Measurements from ENCODE around the gene CCDC6. TPM values are rescaled to one million over a fixed set of nuclear protein-coding genes. Genes with fewer than 3 reads are reported as not detected.

The CCDC6 gene
- total and polyA plus RNA-seq, 7 donors, result 12.6 to 97.5 (median 59.2) TPM

GRCh38 chr10:59829024-59829423 is 77.3 kb downstream of the CCDC6 start:
- Histone ChIP-seq H3K4me1 (peaks cover 0 to 25% (median 20%) of the 10 kb centered on the region in 4 donors), H3K9me3 (no peaks in the 10 kb centered on the region), H3K36me3 (peaks cover 0 to 21% (median 0%) of the 10 kb centered on the region in 4 donors), H3K4me3 (no peak overlapping the region), H3K27me3 (no peaks in the 10 kb centered on the region), H3K27ac (no peak overlapping the region)
- WGBS, 2 donors, result 66 to 72% methylated on average over 1 of the region's 1 CpG
- no peak for TF ChIP-seq EP300 (IDR thresholded peaks at IDR 0.05)
- TF ChIP-seq POLR2AphosphoS5 (IDR thresholded peaks at IDR 0.05), result no peak
- no peak for DNase-seq
- intact Hi-C loops (cut with DNase I), result loop anchor here (10.0 kb wide), 1 partner anchor 206 kb away; no protein-coding TSS in a partner anchor

- Histone ChIP-seq H3K36me3 (peaks cover 0 to 3% (median 0%) of the 10 kb centered on the region in 4 donors), H3K4me3 (no peak overlapping the region), H3K27ac (no peak overlapping the region), H3K9me3 (no peaks in the 10 kb centered on the region), H3K4me1 (peaks cover 0 to 31% (median 28%) of the 10 kb centered on the region in 4 donors), H3K27me3 (no peaks in the 10 kb centered on the region)
- TF ChIP-seq EP300 (IDR thresholded peaks at IDR 0.05) (no peak), POLR2AphosphoS5 (IDR thresholded peaks at IDR 0.05) (no peak), CTCF (IDR thresholded peaks at IDR 0.05) (no peak), POLR2A (IDR thresholded peaks at IDR 0.05) (no peak)
- no peak for DNase-seq
- intact Hi-C loops (cut with DNase I), result loop anchor here (10.0 kb wide), 1 partner anchor 209 kb away; no protein-coding TSS in a partner anchor
Measured at GRCh38 chr10:59825932-59826331, 80.4 kb downstream of the CCDC6 start.

- TF ChIP-seq POLR2A (IDR thresholded peaks at IDR 0.05) (no peak), CTCF (IDR thresholded peaks at IDR 0.05) (no peak), EP300 (IDR thresholded peaks at IDR 0.05) (no peak), POLR2AphosphoS5 (IDR thresholded peaks at IDR 0.05) (no peak)
- no peak overlapping the region for H3K27ac ChIP-seq
- H3K4me3 ChIP-seq, result no peak overlapping the region
- intact Hi-C loops (cut with DNase I), result loop anchor here (10.0 kb wide), 1 partner anchor 211 kb away; no protein-coding TSS in a partner anchor
- no peak for DNase-seq
- no peaks in the 10 kb centered on the region for H3K9me3 ChIP-seq
- H3K27me3 ChIP-seq, result no peaks in the 10 kb centered on the region
- peaks cover 0 to 31% (median 28%) of the 10 kb centered on the region in 4 donors for H3K4me1 ChIP-seq
- no peaks in the 10 kb centered on the region for H3K36me3 ChIP-seq
Measured at GRCh38 chr10:59823751-59824150, 82.6 kb downstream of the CCDC6 start.

- Histone ChIP-seq H3K27me3 (no peaks in the 10 kb centered on the region), H3K9me3 (no peaks in the 10 kb centered on the region), H3K4me1 (peaks cover 0 to 31% (median 26%) of the 10 kb centered on the region in 4 donors), H3K36me3 (no peaks in the 10 kb centered on the region), H3K27ac (no peak overlapping the region), H3K4me3 (no peak overlapping the region)
- no peak for DNase-seq
- intact Hi-C loops (cut with DNase I), result loop anchor here (10.0 kb wide), 1 partner anchor 212 kb away; no protein-coding TSS in a partner anchor
- WGBS, 2 donors, result 98 to 99% methylated on average over 6 of the region's 6 CpGs
- TF ChIP-seq POLR2AphosphoS5 (IDR thresholded peaks at IDR 0.05), result no peak
Measured at GRCh38 chr10:59823111-59823510, 83.2 kb downstream of the CCDC6 start.

- Histone ChIP-seq H3K36me3 (no peaks in the 10 kb centered on the region), H3K4me3 (no peak overlapping the region), H3K27ac (no peak overlapping the region), H3K27me3 (no peaks in the 10 kb centered on the region), H3K4me1 (peaks cover 0 to 11% (median 7%) of the 10 kb centered on the region in 4 donors), H3K9me3 (no peaks in the 10 kb centered on the region)
- 83 to 92% methylated on average over 5 of the region's 5 CpGs for WGBS, 2 donors
- no peak for TF ChIP-seq CTCF (IDR thresholded peaks at IDR 0.05)
- TF ChIP-seq EP300 (IDR thresholded peaks at IDR 0.05), result no peak
- no peak for TF ChIP-seq POLR2AphosphoS5 (IDR thresholded peaks at IDR 0.05)
- no peak for TF ChIP-seq POLR2A (IDR thresholded peaks at IDR 0.05)
- intact Hi-C loops (cut with DNase I), result loop anchor here (10.0 kb wide), 1 partner anchor 214 kb away; no protein-coding TSS in a partner anchor
- no peak for DNase-seq
Measured at GRCh38 chr10:59820471-59820870, 85.9 kb downstream of the CCDC6 start.

- no peak overlapping the region for H3K4me3 ChIP-seq
- H3K27me3 ChIP-seq, result no peaks in the 10 kb centered on the region
- 91 to 92% methylated on average over 2 of the region's 2 CpGs for WGBS, 2 donors
- no peak for TF ChIP-seq POLR2A (IDR thresholded peaks at IDR 0.05)
- no peak for TF ChIP-seq CTCF (IDR thresholded peaks at IDR 0.05)
- TF ChIP-seq POLR2AphosphoS5 (IDR thresholded peaks at IDR 0.05), result no peak
- no peak for TF ChIP-seq EP300 (IDR thresholded peaks at IDR 0.05)
- intact Hi-C loops (cut with DNase I), result loop anchor here (10.0 kb wide), 1 partner anchor 215 kb away; no protein-coding TSS in a partner anchor
- H3K36me3 ChIP-seq, result no peaks in the 10 kb centered on the region
- no peaks in the 10 kb centered on the region for H3K9me3 ChIP-seq
- DNase-seq, result no peak
- peaks cover 0 to 11% (median 5%) of the 10 kb centered on the region in 4 donors for H3K4me1 ChIP-seq
- H3K27ac ChIP-seq, result no peak overlapping the region
Measured at GRCh38 chr10:59819683-59820082, 86.7 kb downstream of the CCDC6 start.

Measured in sigmoid colon (tissue), 7 donors.